ENCODE data around the gene SYNPO. TPM values are rescaled to one million over a fixed set of nuclear protein-coding genes. Genes with fewer than 3 reads are reported as not detected.

SYNPO gene
- total RNA-seq, 4 donors from 2014 or later = 20.4 to 54.0 (median 39.3) TPM

GRCh38 chr5:150595466-150596031, 44.9 kb upstream of the SYNPO start:
- intact Hi-C loops (cut with DNase I) = no loop called here
- TF ChIP-seq EP300 (IDR thresholded peaks at IDR 0.05) (no peak), POLR2A (IDR thresholded peaks at IDR 0.05; ENCODE audit: low read depth) (no peak), POLR2AphosphoS5 (IDR thresholded peaks at IDR 0.05) (no peak)
- TF ChIP-seq, protein P1, sequence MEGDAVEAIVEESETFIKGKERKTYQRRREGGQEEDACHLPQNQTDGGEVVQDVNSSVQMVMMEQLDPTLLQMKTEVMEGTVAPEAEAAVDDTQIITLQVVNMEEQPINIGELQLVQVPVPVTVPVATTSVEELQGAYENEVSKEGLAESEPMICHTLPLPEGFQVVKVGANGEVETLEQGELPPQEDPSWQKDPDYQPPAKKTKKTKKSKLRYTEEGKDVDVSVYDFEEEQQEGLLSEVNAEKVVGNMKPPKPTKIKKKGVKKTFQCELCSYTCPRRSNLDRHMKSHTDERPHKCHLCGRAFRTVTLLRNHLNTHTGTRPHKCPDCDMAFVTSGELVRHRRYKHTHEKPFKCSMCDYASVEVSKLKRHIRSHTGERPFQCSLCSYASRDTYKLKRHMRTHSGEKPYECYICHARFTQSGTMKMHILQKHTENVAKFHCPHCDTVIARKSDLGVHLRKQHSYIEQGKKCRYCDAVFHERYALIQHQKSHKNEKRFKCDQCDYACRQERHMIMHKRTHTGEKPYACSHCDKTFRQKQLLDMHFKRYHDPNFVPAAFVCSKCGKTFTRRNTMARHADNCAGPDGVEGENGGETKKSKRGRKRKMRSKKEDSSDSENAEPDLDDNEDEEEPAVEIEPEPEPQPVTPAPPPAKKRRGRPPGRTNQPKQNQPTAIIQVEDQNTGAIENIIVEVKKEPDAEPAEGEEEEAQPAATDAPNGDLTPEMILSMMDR (IDR thresholded peaks at IDR 0.05) = no peak

DNA sequence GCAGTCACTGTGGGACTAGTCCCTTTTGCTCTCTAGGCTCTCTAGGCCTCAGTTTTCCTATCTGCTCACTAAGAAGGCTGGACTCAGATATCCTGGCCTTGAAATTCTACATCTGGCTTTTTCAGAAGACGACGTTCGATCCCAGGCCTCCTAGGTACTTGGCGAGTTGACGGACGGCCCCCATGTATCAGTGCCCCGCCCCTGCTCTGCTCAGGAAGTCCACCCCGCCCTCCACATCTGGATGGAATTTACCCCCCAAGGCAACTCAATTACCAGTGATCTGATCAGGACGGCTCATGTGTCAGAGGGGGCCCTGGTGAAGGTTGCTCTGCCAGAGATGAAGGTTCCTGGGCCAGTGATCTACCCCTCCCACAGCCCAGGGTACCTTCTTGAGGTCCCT, 44.1 kb upstream of the SYNPO start:
- intact Hi-C loops (cut with DNase I) = no loop called here
- TF ChIP-seq POLR2AphosphoS5 (IDR thresholded peaks at IDR 0.05) (no peak), EP300 (IDR thresholded peaks at IDR 0.05) (no peak), POLR2A (IDR thresholded peaks at IDR 0.05; ENCODE audit: low read depth) (no peak)
- TF ChIP-seq, protein P1 (IDR thresholded peaks at IDR 0.05) = no peak
- Histone ChIP-seq H3K27me3 (no peaks in the 10 kb centered on the region), H3K4me3 (no peak overlapping the region), H3K36me3 (no peaks in the 10 kb centered on the region), H3K4me1 (peaks cover 41 to 67% (median 48%) of the 10 kb centered on the region in 4 donors), H3K9me3 (no peaks in the 10 kb centered on the region), H3K27ac (replicated peaks in 1 of 4) (peak overlapping the region in 1 of 4 donors; percentile 41)
- 79% methylated on average over 9 of the region's 9 CpGs for WGBS
- no peak for DNase-seq (ENCODE audit: extremely low spot score)

More at GRCh38 chr5:150595466-150596031, 44.9 kb upstream of the SYNPO start:
- Histone ChIP-seq H3K27ac (replicated peaks in 1 of 4) (peak overlapping the region in 2 of 4 donors; percentile 11 to 41), H3K4me1 (peaks cover 41 to 70% (median 48%) of the 10 kb centered on the region in 4 donors), H3K36me3 (no peaks in the 10 kb centered on the region), H3K9me3 (no peaks in the 10 kb centered on the region), H3K4me3 (no peak overlapping the region), H3K27me3 (no peaks in the 10 kb centered on the region)
- DNase-seq (ENCODE audit: extremely low spot score) = no peak
- 63% methylated on average over 12 of the region's 12 CpGs for WGBS

GRCh38 chr5:150596826-150597225, 43.6 kb upstream of the SYNPO start:
- Histone ChIP-seq H3K9me3 (no peaks in the 10 kb centered on the region), H3K27ac (replicated peaks in 1 of 4) (peak overlapping the region in 1 of 4 donors; percentile 41), H3K4me1 (peaks cover 41 to 64% (median 46%) of the 10 kb centered on the region in 4 donors), H3K36me3 (no peaks in the 10 kb centered on the region), H3K4me3 (no peak overlapping the region), H3K27me3 (no peaks in the 10 kb centered on the region)
- intact Hi-C loops (cut with DNase I) = no loop called here
- WGBS = 86% methylated on average over 3 of the region's 3 CpGs
- TF ChIP-seq, protein P1 (IDR thresholded peaks at IDR 0.05) = no peak
- no peak for TF ChIP-seq POLR2AphosphoS5 (IDR thresholded peaks at IDR 0.05)
- no peak for TF ChIP-seq POLR2A (IDR thresholded peaks at IDR 0.05; ENCODE audit: low read depth)
- no peak for TF ChIP-seq EP300 (IDR thresholded peaks at IDR 0.05)
- DNase-seq (ENCODE audit: extremely low spot score) = no peak

DNA sequence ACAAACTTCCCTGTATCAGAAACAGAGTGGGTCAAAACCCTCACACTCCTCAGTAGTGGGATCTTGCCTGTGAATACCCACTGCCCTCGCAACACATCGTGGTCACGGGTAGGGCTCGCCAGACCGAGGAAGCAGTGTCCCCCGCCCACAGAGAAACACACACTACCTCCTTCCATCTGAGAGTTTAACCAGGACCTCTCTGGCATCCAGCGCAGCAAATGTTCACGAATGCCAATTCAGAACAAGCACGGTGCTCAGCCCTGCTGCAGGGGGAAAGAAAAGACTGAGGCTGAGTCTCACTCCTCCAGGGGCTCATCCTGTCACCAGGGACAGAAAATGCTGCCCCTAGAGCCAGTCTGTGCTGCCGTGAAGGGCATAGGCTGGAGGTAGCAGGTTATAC, 42.5 kb upstream of the SYNPO start:
- no peaks in the 10 kb centered on the region for H3K27me3 ChIP-seq
- H3K36me3 ChIP-seq = no peaks in the 10 kb centered on the region
- peak overlapping the region in 3 of 4 donors; percentile 16 to 53 (median 20) for H3K27ac ChIP-seq (replicated peaks in 1 of 4)
- intact Hi-C loops (cut with DNase I) = loop anchor here (2.0 kb wide), 1 partner anchor 53 kb away; no protein-coding TSS in a partner anchor
- H3K4me1 ChIP-seq = peaks cover 41 to 62% (median 49%) of the 10 kb centered on the region in 4 donors
- TF ChIP-seq POLR2AphosphoS5 (IDR thresholded peaks at IDR 0.05) (no peak), EP300 (IDR thresholded peaks at IDR 0.05) (no peak), POLR2A (IDR thresholded peaks at IDR 0.05; ENCODE audit: low read depth) (no peak)
- TF ChIP-seq, protein P1 (IDR thresholded peaks at IDR 0.05) = no peak
- H3K9me3 ChIP-seq = no peaks in the 10 kb centered on the region
- 72% methylated on average over 10 of the region's 10 CpGs for WGBS
- H3K4me3 ChIP-seq = no peak overlapping the region
- DNase-seq (ENCODE audit: extremely low spot score) = no peak
